IPS-18a (cell line): Measurements from ENCODE around the gene EXOC4.

Experiments
- H3K27ac ChIP-seq: one replicate; pipeline ENCODE4 v1.5.1; 2013; ENCODE audit warnings: low read length
- H3K27me3 ChIP-seq: one replicate; pipeline ENCODE4 v1.6.1; 2013; ENCODE audit warnings: mild to moderate bottlenecking, low read length; ENCODE audit not compliant: control insufficient read depth, insufficient read depth
- H3K36me3 ChIP-seq: one replicate; pipeline ENCODE4 v1.6.1; 2013; ENCODE audit warnings: low read depth, low read length; ENCODE audit not compliant: control insufficient read depth
- H3K4me1 ChIP-seq: one replicate; pipeline ENCODE4 v1.6.1; 2013; ENCODE audit warnings: low read depth, low read length; ENCODE audit not compliant: control insufficient read depth
- H3K4me3 ChIP-seq: one replicate; pipeline ENCODE4 v1.5.1; 2013; ENCODE audit warnings: low read length
- H3K9ac ChIP-seq: one replicate; pipeline ENCODE4 v1.6.1; 2013; ENCODE audit warnings: mild to moderate bottlenecking, low read length, moderate library complexity
- H3K9me3 ChIP-seq: one replicate; pipeline ENCODE4 v1.6.1; 2013; ENCODE audit warnings: low read depth, low read length; ENCODE audit not compliant: control insufficient read depth

EXOC4 gene

GRCh38 chr7:133812877-133813276 is 560.0 kb downstream of the EXOC4 start:
- no peaks in the 10 kb centered on the region for H3K9me3 ChIP-seq
- H3K27me3 ChIP-seq: no peaks in the 10 kb centered on the region
- H3K4me1 ChIP-seq: no peaks in the 10 kb centered on the region

GRCh38 chr7:133815611-133816210 is 562.8 kb downstream of the EXOC4 start:
- no peaks in the 10 kb centered on the region for H3K36me3 ChIP-seq
- no peak overlapping the region for H3K27ac ChIP-seq
- H3K4me3 ChIP-seq: no peak overlapping the region
- H3K9me3 ChIP-seq: no peaks in the 10 kb centered on the region
- no peaks in the 10 kb centered on the region for H3K4me1 ChIP-seq
- no peak overlapping the region for H3K9ac ChIP-seq
- H3K27me3 ChIP-seq: no peaks in the 10 kb centered on the region

More at GRCh38 chr7:133812877-133813276, 560.0 kb downstream of the EXOC4 start:
- Histone ChIP-seq H3K4me3 (no peak overlapping the region), H3K27ac (no peak overlapping the region), H3K9ac (no peak overlapping the region), H3K36me3 (no peaks in the 10 kb centered on the region)

GRCh38 chr7:133819695-133820094 is 566.8 kb downstream of the EXOC4 start:
- no peaks in the 10 kb centered on the region for H3K36me3 ChIP-seq
- H3K27me3 ChIP-seq: no peaks in the 10 kb centered on the region
- no peak overlapping the region for H3K4me3 ChIP-seq
- H3K9ac ChIP-seq: no peak overlapping the region
- H3K4me1 ChIP-seq: no peaks in the 10 kb centered on the region
- no peaks in the 10 kb centered on the region for H3K9me3 ChIP-seq
- no peak overlapping the region for H3K27ac ChIP-seq

- Histone ChIP-seq H3K27me3 (no peaks in the 10 kb centered on the region), H3K9me3 (no peaks in the 10 kb centered on the region), H3K27ac (no peak overlapping the region), H3K4me3 (no peak overlapping the region), H3K36me3 (no peaks in the 10 kb centered on the region), H3K4me1 (no peaks in the 10 kb centered on the region), H3K9ac (no peak overlapping the region)
Observed at GRCh38 chr7:133820584-133820983, 567.7 kb downstream of the EXOC4 start.

- Histone ChIP-seq H3K9me3 (no peaks in the 10 kb centered on the region), H3K27ac (no peak overlapping the region), H3K4me1 (no peaks in the 10 kb centered on the region), H3K27me3 (no peaks in the 10 kb centered on the region), H3K36me3 (no peaks in the 10 kb centered on the region), H3K4me3 (no peak overlapping the region), H3K9ac (no peak overlapping the region)
Observed at GRCh38 chr7:133821171-133821570, 568.3 kb downstream of the EXOC4 start.

GRCh38 chr7:133822001-133822641 is 569.2 kb downstream of the EXOC4 start:
- no peaks in the 10 kb centered on the region for H3K4me1 ChIP-seq

GRCh38 chr7:133822868-133823552 is 570.1 kb downstream of the EXOC4 start:
- no peaks in the 10 kb centered on the region for H3K36me3 ChIP-seq
- no peaks in the 10 kb centered on the region for H3K4me1 ChIP-seq
- H3K9me3 ChIP-seq: no peaks in the 10 kb centered on the region
- H3K4me3 ChIP-seq: no peak overlapping the region
- H3K9ac ChIP-seq: no peak overlapping the region
- H3K27me3 ChIP-seq: no peaks in the 10 kb centered on the region
- H3K27ac ChIP-seq: no peak overlapping the region

More at GRCh38 chr7:133822001-133822641, 569.2 kb downstream of the EXOC4 start:
- H3K9me3 ChIP-seq: no peaks in the 10 kb centered on the region
- H3K9ac ChIP-seq: no peak overlapping the region
- no peaks in the 10 kb centered on the region for H3K27me3 ChIP-seq
- H3K36me3 ChIP-seq: no peaks in the 10 kb centered on the region
- H3K4me3 ChIP-seq: no peak overlapping the region
- H3K27ac ChIP-seq: no peak overlapping the region

- no peaks in the 10 kb centered on the region for H3K4me1 ChIP-seq
- H3K36me3 ChIP-seq: no peaks in the 10 kb centered on the region
- H3K27me3 ChIP-seq: no peaks in the 10 kb centered on the region
- no peak overlapping the region for H3K27ac ChIP-seq
- no peak overlapping the region for H3K9ac ChIP-seq
- H3K9me3 ChIP-seq: no peaks in the 10 kb centered on the region
- H3K4me3 ChIP-seq: no peak overlapping the region
Observed at GRCh38 chr7:133824132-133824531, 571.3 kb downstream of the EXOC4 start.

- H3K4me3 ChIP-seq: no peak overlapping the region
- H3K9ac ChIP-seq: no peak overlapping the region
- H3K27me3 ChIP-seq: no peaks in the 10 kb centered on the region
- H3K9me3 ChIP-seq: no peaks in the 10 kb centered on the region
- H3K27ac ChIP-seq: no peak overlapping the region
- no peaks in the 10 kb centered on the region for H3K4me1 ChIP-seq
- no peaks in the 10 kb centered on the region for H3K36me3 ChIP-seq
Observed at GRCh38 chr7:133827707-133828623, 575.1 kb downstream of the EXOC4 start.

- Histone ChIP-seq H3K36me3 (no peaks in the 10 kb centered on the region), H3K27me3 (no peaks in the 10 kb centered on the region), H3K27ac (no peak overlapping the region), H3K9me3 (no peaks in the 10 kb centered on the region), H3K4me1 (no peaks in the 10 kb centered on the region), H3K9ac (no peak overlapping the region), H3K4me3 (no peak overlapping the region)
Observed at GRCh38 chr7:133828906-133829305, 576.0 kb downstream of the EXOC4 start.

- Histone ChIP-seq H3K4me3 (no peak overlapping the region), H3K9me3 (no peaks in the 10 kb centered on the region), H3K36me3 (no peaks in the 10 kb centered on the region), H3K4me1 (no peaks in the 10 kb centered on the region), H3K9ac (no peak overlapping the region), H3K27ac (no peak overlapping the region), H3K27me3 (no peaks in the 10 kb centered on the region)
Observed at GRCh38 chr7:133829336-133829897, 576.5 kb downstream of the EXOC4 start.
